Ishikawa (cell line): Measurements from ENCODE around the gene KCNE2.

ENCODE experiments used
- CEBPB ChIP-seq: IDR thresholded peaks from 2 replicates; pipeline ENCODE4 v1.6.1; 2012
- CREB1 ChIP-seq: IDR thresholded peaks from 2 replicates; pipeline ENCODE4 v1.6.1; 2012; ENCODE audit warnings: low read depth
- EGR1 ChIP-seq: IDR thresholded peaks from 2 replicates; pipeline ENCODE4 v1.6.1; 2012
- EP300 ChIP-seq: IDR thresholded peaks from 2 replicates; pipeline ENCODE4 v1.6.1; 2012; ENCODE audit warnings: borderline replicate concordance
- FOXM1 ChIP-seq: IDR thresholded peaks from 2 replicates; pipeline ENCODE4 v1.6.1; 2012; ENCODE audit warnings: low read depth, borderline replicate concordance
- NFIC ChIP-seq: IDR thresholded peaks from 2 replicates; pipeline ENCODE4 v1.6.1; 2012
- RAD21 ChIP-seq: IDR thresholded peaks from 2 replicates; pipeline ENCODE4 v1.6.1; 2012; ENCODE audit warnings: low read depth
- TAF1 ChIP-seq: IDR thresholded peaks from 2 replicates; pipeline ENCODE4 v1.6.1; 2012; ENCODE audit warnings: low read depth, mild to moderate bottlenecking
- TCF12 ChIP-seq: IDR thresholded peaks from 2 replicates; pipeline ENCODE4 v1.6.1; 2012; ENCODE audit warnings: low read depth
- TEAD4 ChIP-seq: IDR thresholded peaks from 2 replicates; pipeline ENCODE4 v1.6.1; 2012
- YY1 ChIP-seq: IDR thresholded peaks from 2 replicates; pipeline ENCODE4 v1.6.1; 2012; ENCODE audit warnings: low read depth
- ZBTB7A ChIP-seq: IDR thresholded peaks from 2 replicates; pipeline ENCODE4 v1.6.1; 2012; ENCODE audit warnings: low read depth
- TF ChIP-seq, protein P1 (sequence below): IDR thresholded peaks from 2 replicates; pipeline ENCODE4 v1.6.1; 2012; ENCODE audit warnings: low read depth, mild to moderate bottlenecking
- TF ChIP-seq, protein P2 (sequence below): IDR thresholded peaks from 2 replicates; pipeline ENCODE4 v1.6.1; 2012
- TF ChIP-seq, protein P3 (sequence below): IDR thresholded peaks from 2 replicates; pipeline ENCODE4 v1.6.1; 2012

KCNE2 gene

DNA sequence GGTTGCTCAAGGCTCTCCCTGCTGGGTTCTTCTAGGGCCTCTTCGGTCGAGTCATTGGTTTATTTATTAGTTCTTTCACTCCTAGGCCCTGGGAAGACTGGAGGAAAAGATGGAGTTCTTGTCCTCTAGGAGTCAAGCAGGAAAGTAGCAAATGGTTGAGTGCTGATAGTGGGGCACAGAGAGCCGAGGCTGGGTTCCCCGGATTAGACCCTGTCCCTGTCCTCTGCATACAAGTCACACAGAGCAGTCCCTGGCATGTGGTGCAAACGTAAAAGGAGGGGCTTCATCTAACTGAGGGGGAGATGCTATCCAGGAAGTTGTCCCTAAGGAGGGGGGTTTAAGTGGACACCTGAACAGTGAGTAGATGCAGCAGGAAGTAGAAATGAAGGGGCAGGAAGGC lies 19.2 kb upstream of the KCNE2 start:
- no peak for TF ChIP-seq RAD21
- TF ChIP-seq ZBTB7A = no peak
- TF ChIP-seq TCF12 = no peak
- no peak for TF ChIP-seq TEAD4
- TF ChIP-seq YY1 = no peak
- TF ChIP-seq, protein P1, sequence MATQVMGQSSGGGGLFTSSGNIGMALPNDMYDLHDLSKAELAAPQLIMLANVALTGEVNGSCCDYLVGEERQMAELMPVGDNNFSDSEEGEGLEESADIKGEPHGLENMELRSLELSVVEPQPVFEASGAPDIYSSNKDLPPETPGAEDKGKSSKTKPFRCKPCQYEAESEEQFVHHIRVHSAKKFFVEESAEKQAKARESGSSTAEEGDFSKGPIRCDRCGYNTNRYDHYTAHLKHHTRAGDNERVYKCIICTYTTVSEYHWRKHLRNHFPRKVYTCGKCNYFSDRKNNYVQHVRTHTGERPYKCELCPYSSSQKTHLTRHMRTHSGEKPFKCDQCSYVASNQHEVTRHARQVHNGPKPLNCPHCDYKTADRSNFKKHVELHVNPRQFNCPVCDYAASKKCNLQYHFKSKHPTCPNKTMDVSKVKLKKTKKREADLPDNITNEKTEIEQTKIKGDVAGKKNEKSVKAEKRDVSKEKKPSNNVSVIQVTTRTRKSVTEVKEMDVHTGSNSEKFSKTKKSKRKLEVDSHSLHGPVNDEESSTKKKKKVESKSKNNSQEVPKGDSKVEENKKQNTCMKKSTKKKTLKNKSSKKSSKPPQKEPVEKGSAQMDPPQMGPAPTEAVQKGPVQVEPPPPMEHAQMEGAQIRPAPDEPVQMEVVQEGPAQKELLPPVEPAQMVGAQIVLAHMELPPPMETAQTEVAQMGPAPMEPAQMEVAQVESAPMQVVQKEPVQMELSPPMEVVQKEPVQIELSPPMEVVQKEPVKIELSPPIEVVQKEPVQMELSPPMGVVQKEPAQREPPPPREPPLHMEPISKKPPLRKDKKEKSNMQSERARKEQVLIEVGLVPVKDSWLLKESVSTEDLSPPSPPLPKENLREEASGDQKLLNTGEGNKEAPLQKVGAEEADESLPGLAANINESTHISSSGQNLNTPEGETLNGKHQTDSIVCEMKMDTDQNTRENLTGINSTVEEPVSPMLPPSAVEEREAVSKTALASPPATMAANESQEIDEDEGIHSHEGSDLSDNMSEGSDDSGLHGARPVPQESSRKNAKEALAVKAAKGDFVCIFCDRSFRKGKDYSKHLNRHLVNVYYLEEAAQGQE = no peak
- TF ChIP-seq EGR1 = no peak
- TF ChIP-seq, protein P2, sequence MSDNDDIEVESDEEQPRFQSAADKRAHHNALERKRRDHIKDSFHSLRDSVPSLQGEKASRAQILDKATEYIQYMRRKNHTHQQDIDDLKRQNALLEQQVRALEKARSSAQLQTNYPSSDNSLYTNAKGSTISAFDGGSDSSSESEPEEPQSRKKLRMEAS = no peak
- TF ChIP-seq CEBPB = no peak
- no peak for TF ChIP-seq CREB1
- no peak for TF ChIP-seq TAF1
- TF ChIP-seq NFIC = no peak
- TF ChIP-seq FOXM1 = no peak

DNA sequence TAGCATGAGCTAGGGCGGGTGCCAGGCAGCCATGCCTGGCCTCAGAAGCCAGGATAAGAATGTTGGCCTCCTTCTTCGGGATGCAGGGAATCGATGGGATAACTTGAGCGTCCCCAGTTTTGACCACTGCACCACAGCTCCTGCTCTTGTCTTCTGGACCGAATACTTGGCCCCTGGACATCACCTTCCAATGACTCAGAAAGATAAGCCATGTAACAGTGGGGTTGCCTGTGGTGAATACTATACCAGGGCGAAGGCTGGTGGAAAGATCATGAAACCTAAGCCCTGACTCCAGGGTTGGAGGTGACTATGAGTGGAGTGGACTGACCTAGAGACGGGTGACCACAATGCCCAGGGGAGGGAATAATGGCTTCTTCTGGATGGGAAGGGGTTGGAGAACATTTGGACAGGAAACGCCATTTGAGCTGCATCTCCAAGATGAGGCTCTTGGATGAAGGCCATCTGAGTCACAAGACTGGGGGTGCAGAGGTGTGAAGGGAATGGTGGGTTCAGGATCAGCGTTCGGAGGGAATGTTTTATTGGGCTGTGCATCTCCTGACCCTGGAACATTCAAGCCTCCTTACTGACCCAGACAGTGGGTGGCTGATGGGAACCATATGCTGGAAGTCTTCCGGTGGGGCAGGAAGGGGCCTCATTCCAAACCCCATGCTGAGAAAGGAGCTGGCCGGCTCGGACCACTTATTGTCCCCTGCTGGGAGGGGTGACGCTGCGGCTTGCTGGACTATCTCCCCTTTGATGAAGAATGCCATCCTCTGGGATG lies 18.5 kb upstream of the KCNE2 start:
- TF ChIP-seq, protein P2 = no peak
- TF ChIP-seq NFIC (no peak), YY1 (no peak), FOXM1 (no peak), CREB1 (no peak), TAF1 (no peak)
- TF ChIP-seq, protein P3, sequence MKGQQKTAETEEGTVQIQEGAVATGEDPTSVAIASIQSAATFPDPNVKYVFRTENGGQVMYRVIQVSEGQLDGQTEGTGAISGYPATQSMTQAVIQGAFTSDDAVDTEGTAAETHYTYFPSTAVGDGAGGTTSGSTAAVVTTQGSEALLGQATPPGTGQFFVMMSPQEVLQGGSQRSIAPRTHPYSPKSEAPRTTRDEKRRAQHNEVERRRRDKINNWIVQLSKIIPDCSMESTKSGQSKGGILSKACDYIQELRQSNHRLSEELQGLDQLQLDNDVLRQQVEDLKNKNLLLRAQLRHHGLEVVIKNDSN = no peak

DNA sequence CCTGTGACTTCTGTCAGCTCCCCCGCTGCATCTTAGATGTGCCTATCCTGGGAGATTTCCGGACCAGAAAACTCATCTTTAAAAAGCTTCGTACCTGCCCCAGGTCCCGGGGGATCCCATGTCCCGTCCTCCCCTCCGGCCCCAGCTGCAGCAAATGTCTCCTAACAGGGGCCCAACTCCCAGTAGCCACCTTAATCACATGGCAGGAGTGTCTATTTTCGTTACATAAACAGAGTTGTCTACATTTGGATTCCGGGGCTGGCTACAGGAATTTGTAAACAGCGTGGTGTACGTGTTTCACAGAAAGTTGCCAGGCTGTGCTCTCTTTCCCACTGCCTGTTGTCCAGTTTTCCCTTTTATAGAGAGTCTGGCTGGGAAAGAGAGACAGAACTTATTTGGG lies 17.9 kb upstream of the KCNE2 start:
- TF ChIP-seq, protein P1 = no peak
- TF ChIP-seq NFIC = no peak
- no peak for TF ChIP-seq EP300
- no peak for TF ChIP-seq TAF1
- TF ChIP-seq RAD21 = no peak
- TF ChIP-seq CEBPB = no peak
- TF ChIP-seq ZBTB7A = no peak
- TF ChIP-seq TEAD4 = no peak
- no peak for TF ChIP-seq CREB1
- TF ChIP-seq, protein P3 = no peak
- no peak for TF ChIP-seq EGR1
- no peak for TF ChIP-seq YY1

DNA sequence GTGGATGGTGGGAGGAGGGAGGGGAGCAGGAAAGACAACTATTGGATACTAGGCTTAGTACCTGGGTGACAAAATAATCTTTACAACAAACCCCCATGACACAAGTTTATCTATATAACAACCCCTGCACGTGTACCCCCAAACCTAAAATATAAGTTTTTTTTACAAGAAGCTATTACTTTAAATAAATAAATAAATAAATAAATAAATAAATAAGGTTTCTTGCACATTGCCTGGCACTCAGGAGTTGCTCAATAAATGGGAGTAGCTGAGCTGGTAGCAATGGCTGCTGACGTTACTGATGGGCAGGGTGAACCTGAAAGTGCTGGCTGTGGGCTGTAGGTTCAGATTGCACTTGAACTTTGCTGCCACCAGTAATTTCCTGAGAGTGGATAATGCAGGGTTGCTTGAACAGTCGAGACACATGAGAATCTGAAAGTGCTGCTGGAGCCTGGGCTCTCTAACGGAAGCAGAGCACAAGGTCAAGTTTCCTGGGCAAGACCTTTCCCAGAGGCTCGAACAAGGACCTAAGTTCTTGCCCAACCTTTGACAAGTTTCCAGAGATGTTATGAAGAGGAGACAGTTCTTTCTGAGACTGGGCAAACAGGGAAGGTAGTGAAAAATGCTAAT lies 14.8 kb upstream of the KCNE2 start:
- TF ChIP-seq, protein P1 = no peak
- TF ChIP-seq EGR1 = no peak
- no peak for TF ChIP-seq FOXM1
- TF ChIP-seq NFIC = no peak
- no peak for TF ChIP-seq RAD21
- no peak for TF ChIP-seq YY1
- no peak for TF ChIP-seq TEAD4
- no peak for TF ChIP-seq TCF12
- TF ChIP-seq TAF1 = no peak
- TF ChIP-seq EP300 = no peak
- TF ChIP-seq, protein P3 = no peak
- no peak for TF ChIP-seq ZBTB7A
- TF ChIP-seq, protein P2 = no peak
